ENCODE data around the gene DOCK6.

DNA sequence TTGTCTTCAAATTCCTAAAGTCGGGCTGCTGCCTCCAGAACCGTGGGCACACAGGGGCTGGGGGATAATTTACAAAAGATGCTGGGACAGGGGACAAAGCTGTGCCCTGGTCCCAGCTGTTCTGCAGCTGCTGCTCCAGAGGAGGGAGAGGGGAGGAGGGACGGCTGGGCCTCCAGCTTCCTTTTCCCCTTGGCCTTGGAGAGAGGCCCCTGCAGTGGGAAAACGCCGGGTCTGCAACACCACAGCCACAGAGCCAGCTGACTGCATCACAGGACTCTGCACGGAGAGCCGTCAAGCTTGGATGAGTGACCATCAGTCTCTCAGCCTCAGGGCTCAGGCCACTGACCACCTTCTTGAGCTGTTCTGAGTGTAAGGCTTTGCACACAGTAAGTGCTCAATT is 6.1 kb downstream of the DOCK6 start:
- TF ChIP-seq CTCF (IDR thresholded peaks at IDR 0.05) (no peak), POLR2A (IDR thresholded peaks at IDR 0.05) (no peak)
